Prostate gland (tissue), 2 donors: ENCODE data around the gene C9orf50. TPM values are rescaled to one million over a fixed set of nuclear protein-coding genes. Genes with fewer than 3 reads are reported as not detected.

ENCODE experiments used
- DNase-seq: peaks from one replicate; pipeline ENCODE4 v3.0.0-alpha.2; 2019; ENCODE audit warnings: low spot score
- H3K27ac ChIP-seq, 2 donors: fragments of 200-600 bp; sonication (generic); 2 replicates each; pipeline ENCODE4 v1.5.1; 2017 to 2019
- H3K27me3 ChIP-seq: fragments of 200-600 bp; sonication (generic); replicated peaks from 2 replicates; pipeline ENCODE4 v1.5.1; 2019; ENCODE audit not compliant: insufficient read depth
- H3K36me3 ChIP-seq, 2 donors: fragments of 200-600 bp; sonication (generic); 1 replicate in 1 of 2; 2 replicates in 1 of 2; pipeline versions ENCODE4 v1.5.1 to v1.8.1; 2017 to 2019
- H3K4me1 ChIP-seq: fragments of 200-600 bp; sonication (generic); replicated peaks from 2 replicates; pipeline ENCODE4 v1.5.1; 2019
- H3K4me3 ChIP-seq, 2 donors: fragments of 200-600 bp; sonication (generic); 2 replicates each; pipeline ENCODE4 v1.5.1; 2017 to 2019
- H3K9me3 ChIP-seq: fragments of 200-600 bp; sonication (generic); 2 replicates; pipeline ENCODE4 v1.5.1; 2017
- POLR2A ChIP-seq: fragments of 450-650 bp; IDR thresholded peaks from one replicate; pipeline ENCODE4 v1.6.1; 2016; ENCODE audit warnings: antibody characterized with exemption, mild to moderate bottlenecking
- POLR2AphosphoS5 ChIP-seq: sonication (generic); formaldehyde crosslinking; IDR thresholded peaks from one replicate; pipeline ENCODE4 v1.6.1; 2017; ENCODE audit warnings: antibody characterized with exemption
- WGBS: methylation state at CpG from one replicate; pipeline ENCODE4 v1.1.5; 2018; 5-methylcytosine and 5-hydroxymethylcytosine counted together
- intact Hi-C: fragments of 100-400 bp; cut with DNase I; formaldehyde crosslinking; loops from one replicate; pipeline ENCODE4 v1.14.2; 2022
- total RNA-seq, 2 donors: library from RNA; depleted of rRNA; stranded (reverse); fragments of >200 nt; gene quantifications; one replicate each; pipeline ENCODE4 v1.1.0, GENCODE V29; 2016
- TF ChIP-seq, protein P1 (sequence below), 4 experiments: fragments of 200-600 bp in 2 of 4; fragments of 450-650 bp in 2 of 4; sonication (generic) in 2 of 4; IDR thresholded peaks; 1 replicate in 3 of 4; 2 replicates in 1 of 4; pipeline ENCODE4 v1.5.1; 2016 to 2019; ENCODE audit warnings: antibody characterized with exemption in 4 of 4, mild to moderate bottlenecking in 2 of 4, moderate library complexity in 2 of 4

C9orf50 gene
- total RNA-seq, 2 donors from 2014 or later: not detected

DNA sequence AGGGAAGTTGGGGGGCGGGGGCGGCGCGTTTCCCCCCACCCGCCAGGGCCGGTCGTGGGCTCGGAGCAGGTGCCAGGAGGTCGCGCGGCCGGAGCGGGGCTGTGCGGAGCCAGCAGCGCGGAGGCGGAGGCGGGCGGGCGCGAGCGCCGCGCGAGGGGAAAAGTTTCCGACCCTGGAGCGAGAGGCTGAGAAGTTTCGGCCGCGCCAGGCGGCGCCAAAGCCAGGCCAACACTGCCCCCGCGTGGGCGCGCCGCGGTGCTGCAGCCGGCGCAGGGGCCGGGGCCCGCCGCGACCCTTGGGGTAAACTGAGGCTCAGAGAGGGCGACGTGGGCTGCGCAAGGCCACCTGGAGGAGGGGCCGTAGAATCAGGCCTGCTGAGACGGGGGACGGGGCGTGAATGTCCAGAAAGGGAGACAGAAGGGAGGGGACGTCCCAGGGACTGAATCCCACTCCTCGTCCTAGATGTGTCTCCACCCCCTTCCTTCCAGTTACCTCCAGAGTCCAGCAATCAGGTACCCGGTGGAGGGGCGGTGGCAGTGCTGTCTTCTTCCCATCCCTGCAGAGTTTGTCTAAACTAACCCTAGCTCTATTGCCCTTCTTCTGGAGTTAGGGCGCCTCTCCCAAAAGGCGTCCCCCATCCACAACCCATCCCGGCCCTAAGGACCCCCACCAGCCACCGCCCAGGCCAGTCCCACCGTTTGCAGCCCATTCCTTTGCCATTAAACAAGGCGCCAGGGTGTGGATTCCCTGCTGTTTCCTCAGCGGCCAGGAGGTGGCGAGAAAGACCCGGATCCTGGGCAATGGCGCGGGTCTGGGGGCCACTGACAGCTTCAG is 10.2 kb downstream of the C9orf50 start:
- TF ChIP-seq POLR2AphosphoS5 (peak; percentile 33), POLR2A (peak; percentile 20)
- TF ChIP-seq, protein P1, sequence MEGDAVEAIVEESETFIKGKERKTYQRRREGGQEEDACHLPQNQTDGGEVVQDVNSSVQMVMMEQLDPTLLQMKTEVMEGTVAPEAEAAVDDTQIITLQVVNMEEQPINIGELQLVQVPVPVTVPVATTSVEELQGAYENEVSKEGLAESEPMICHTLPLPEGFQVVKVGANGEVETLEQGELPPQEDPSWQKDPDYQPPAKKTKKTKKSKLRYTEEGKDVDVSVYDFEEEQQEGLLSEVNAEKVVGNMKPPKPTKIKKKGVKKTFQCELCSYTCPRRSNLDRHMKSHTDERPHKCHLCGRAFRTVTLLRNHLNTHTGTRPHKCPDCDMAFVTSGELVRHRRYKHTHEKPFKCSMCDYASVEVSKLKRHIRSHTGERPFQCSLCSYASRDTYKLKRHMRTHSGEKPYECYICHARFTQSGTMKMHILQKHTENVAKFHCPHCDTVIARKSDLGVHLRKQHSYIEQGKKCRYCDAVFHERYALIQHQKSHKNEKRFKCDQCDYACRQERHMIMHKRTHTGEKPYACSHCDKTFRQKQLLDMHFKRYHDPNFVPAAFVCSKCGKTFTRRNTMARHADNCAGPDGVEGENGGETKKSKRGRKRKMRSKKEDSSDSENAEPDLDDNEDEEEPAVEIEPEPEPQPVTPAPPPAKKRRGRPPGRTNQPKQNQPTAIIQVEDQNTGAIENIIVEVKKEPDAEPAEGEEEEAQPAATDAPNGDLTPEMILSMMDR (IDR thresholded peaks at IDR 0.05): peak; percentile 93 to 100 (median 98)
- Histone ChIP-seq H3K27ac (peak overlapping the region; percentile 89 to 94), H3K27me3 (no peaks in the 10 kb centered on the region), H3K9me3 (no peaks in the 10 kb centered on the region), H3K4me3 (peak overlapping the region; percentile 64 to 69), H3K4me1 (peaks cover 6% of the 10 kb centered on the region), H3K36me3 (no peaks in the 10 kb centered on the region)
- under 1% methylated on average over 66 of the region's 66 CpGs for WGBS
- intact Hi-C loops: loop anchor here (1.0 kb wide), 2 partner anchors 436 to 472 kb away; no protein-coding TSS in a partner anchor
- DNase-seq: peak; percentile 62

DNA sequence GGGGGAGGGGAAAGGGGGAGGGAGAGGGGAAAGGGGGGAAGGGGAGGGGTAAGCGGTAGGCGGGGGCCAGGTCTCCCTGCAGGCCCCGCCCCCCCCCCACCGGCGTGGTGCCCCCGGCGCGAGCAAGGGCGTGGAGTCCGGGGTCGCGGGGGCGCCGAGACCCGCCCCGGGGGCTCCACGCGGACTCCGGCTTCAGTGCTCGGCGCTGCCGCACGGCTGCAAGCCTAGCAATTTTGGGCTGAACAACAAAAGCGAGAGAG is 10.8 kb downstream of the C9orf50 start:
- no peak for DNase-seq
- WGBS: 0% methylated on average over 21 of the region's 24 CpGs
- H3K4me1 ChIP-seq: peaks cover 6% of the 10 kb centered on the region

DNA sequence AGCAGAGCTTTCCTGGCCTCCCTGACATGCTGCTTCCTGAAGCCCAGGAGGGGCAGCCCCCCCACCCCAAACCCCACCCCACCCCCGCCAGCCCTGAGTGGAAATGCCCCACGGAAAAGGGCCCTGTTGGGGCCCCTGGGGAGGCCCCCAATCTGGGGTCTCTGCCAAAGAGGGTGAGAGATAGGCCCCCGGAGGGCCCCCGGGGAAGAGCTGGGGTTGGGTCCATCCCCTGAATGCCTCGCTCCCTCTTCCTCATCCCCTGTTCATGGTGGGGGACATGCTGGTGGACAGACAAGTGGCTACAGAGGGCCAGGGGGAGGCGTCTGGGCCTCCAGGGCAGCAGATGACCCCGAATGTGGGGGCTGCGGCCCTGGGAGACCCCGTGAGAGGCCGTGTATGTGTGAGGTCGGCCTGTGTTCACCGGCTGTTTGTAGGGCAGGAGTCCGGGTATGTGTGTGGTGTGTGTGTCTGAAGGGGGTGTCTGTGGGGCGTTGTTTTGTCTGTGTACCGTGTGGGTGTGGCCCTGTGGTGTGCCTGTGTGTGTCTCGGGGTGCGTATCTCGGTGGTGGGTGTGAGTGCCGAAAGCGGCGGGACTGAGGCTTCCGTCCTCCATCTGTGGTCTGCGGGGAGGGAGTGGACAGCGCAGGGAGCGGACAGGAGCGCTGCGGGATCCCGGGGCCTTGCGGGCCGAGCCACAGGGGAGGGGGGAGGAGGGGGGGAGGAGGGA is 11.3 kb downstream of the C9orf50 start:
- Histone ChIP-seq H3K4me3 (peak overlapping the region; percentile 64 to 69), H3K4me1 (peaks cover 6% of the 10 kb centered on the region), H3K27ac (peak overlapping the region; percentile 89 to 94), H3K9me3 (no peaks in the 10 kb centered on the region), H3K27me3 (no peaks in the 10 kb centered on the region), H3K36me3 (no peaks in the 10 kb centered on the region)
- WGBS: 19% methylated on average over 21 of the region's 30 CpGs
- TF ChIP-seq POLR2AphosphoS5 (no peak), POLR2A (peak; percentile 7)
- peak; percentile 40 for DNase-seq
- intact Hi-C loops: loop anchor here (1.0 to 10.0 kb wide), 4 partner anchors 225 to 471 kb away; no protein-coding TSS in a partner anchor

More for the DNA sequence above, 10.8 kb downstream of the C9orf50 start:
- intact Hi-C loops: loop anchor here (1.0 kb wide), 2 partner anchors 436 to 472 kb away; no protein-coding TSS in a partner anchor
- TF ChIP-seq, protein P1 (IDR thresholded peaks at IDR 0.05): no peak
- Histone ChIP-seq H3K9me3 (no peaks in the 10 kb centered on the region), H3K27ac (peak overlapping the region; percentile 89 to 94), H3K27me3 (no peaks in the 10 kb centered on the region), H3K4me3 (peak overlapping the region; percentile 64 to 69), H3K36me3 (no peaks in the 10 kb centered on the region)

DNA sequence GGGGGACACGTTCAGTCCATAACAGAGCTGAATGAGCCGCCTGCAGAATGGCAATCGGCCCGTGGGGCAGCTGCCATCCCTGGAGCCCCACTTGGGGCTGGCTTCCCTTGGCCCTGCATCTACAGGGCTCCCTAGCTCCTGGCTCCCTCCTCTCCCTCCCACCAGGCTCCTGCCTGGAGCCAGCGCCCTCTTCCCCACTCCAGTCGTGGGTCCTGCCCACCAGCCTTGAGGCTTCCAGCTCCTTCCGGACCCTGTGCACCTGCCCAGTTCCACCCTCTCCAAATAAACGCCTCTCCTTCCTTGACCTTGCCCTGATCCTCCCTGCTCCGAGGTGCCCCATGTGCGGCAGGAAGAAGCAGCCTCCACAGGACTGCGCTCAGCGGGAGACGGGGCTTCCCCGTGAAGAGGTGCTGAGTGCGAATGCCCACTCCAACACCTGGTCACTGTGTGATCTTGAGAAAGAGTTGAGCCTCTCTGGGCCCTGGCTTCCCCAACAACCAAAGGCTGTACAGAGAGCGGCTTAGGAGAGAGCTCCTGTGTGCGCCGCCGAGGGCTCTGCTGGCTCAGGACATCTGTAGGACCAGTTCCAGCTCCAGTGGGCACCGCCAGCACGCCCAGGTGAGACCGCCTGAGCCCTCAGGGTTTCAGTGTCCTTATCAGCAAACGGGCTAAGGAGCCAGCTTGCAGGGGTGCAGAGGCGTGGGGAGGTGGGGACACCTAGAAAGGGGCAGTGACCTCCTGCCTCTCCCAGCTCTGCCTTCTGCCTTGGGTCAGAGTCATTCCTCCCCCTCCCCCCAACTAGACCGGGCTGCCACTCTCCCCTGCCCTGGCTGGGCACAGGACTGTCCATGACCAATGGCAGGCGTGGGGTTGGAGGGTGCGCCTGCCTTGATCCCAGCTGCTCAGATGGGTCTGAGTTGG is 12.1 kb downstream of the C9orf50 start:
- no peak for DNase-seq

More for the DNA sequence above, 12.1 kb downstream of the C9orf50 start:
- H3K4me3 ChIP-seq: no peak overlapping the region
- H3K27me3 ChIP-seq: no peaks in the 10 kb centered on the region
- H3K36me3 ChIP-seq: no peaks in the 10 kb centered on the region
- H3K27ac ChIP-seq: peak overlapping the region; percentile 89 to 94
- no peaks in the 10 kb centered on the region for H3K9me3 ChIP-seq
- H3K4me1 ChIP-seq: peaks cover 6% of the 10 kb centered on the region
- no peak for TF ChIP-seq POLR2AphosphoS5
- TF ChIP-seq, protein P1 (IDR thresholded peaks at IDR 0.05): no peak
- no peak for TF ChIP-seq POLR2A
- 87% methylated on average over 27 of the region's 27 CpGs for WGBS
- intact Hi-C loops: loop anchor here (5.0 to 10.0 kb wide), 2 partner anchors 224 to 287 kb away; no protein-coding TSS in a partner anchor
